MM.1S (cell line): ENCODE data around the gene NRXN3.

Source experiments
- DNase-seq: peaks from one replicate; pipeline ENCODE4 v3.0.0-alpha.2; 2015
- H2AFZ ChIP-seq: fragments of 300-600 bp; sonication (generic); 2 replicates; pipeline ENCODE4 v1.6.0; 2016; ENCODE audit warnings: antibody characterized with exemption, low read length
- H3F3A ChIP-seq: fragments of 300-600 bp; sonication (generic); 2 replicates; pipeline ENCODE4 v1.6.1; 2016; ENCODE audit warnings: mild to moderate bottlenecking, antibody characterized with exemption, low read length, moderate library complexity, mixed read lengths; ENCODE audit not compliant: insufficient read depth
- H3K27ac ChIP-seq: fragments of 300-600 bp; sonication (generic); 2 replicates; pipeline ENCODE4 v1.5.1; 2016; ENCODE audit warnings: mild to moderate bottlenecking, low read length
- H3K27me3 ChIP-seq: fragments of 300-600 bp; sonication (generic); replicated peaks from 2 replicates; pipeline ENCODE4 v1.6.0; 2016; ENCODE audit warnings: low read length; ENCODE audit not compliant: insufficient read depth
- H3K36me3 ChIP-seq: fragments of 300-600 bp; sonication (generic); replicated peaks from 2 replicates; pipeline ENCODE4 v1.6.1; 2016; ENCODE audit warnings: mild to moderate bottlenecking, low read length, mixed read lengths; ENCODE audit not compliant: insufficient read depth
- H3K4me1 ChIP-seq: fragments of 300-600 bp; sonication (generic); 2 replicates; pipeline ENCODE4 v1.6.1; 2016; ENCODE audit warnings: low read length, mixed read lengths
- H3K4me2 ChIP-seq: fragments of 300-600 bp; sonication (generic); 2 replicates; pipeline ENCODE4 v1.6.0; 2016; ENCODE audit warnings: low read depth, low read length
- H3K4me3 ChIP-seq: fragments of 300-600 bp; sonication (generic); 2 replicates; pipeline ENCODE4 v1.5.1; 2016; ENCODE audit warnings: low read length, mixed read lengths
- H3K79me2 ChIP-seq: fragments of 300-600 bp; sonication (generic); 2 replicates; pipeline ENCODE4 v1.6.1; 2016; ENCODE audit warnings: mixed run types, low read length, mixed read lengths
- H3K9ac ChIP-seq: fragments of 300-600 bp; sonication (generic); 2 replicates; pipeline ENCODE4 v1.6.1; 2016; ENCODE audit warnings: low read length, mixed read lengths
- H3K9me2 ChIP-seq: fragments of 300-600 bp; sonication (generic); replicated peaks from 2 replicates; pipeline ENCODE4 v1.6.1; 2016; ENCODE audit warnings: mild to moderate bottlenecking, low read length, mixed read lengths; ENCODE audit not compliant: insufficient read depth
- H3K9me3 ChIP-seq: fragments of 300-600 bp; sonication (generic); replicated peaks from 2 replicates; pipeline ENCODE4 v1.6.1; 2016; ENCODE audit warnings: mild to moderate bottlenecking, low read length, mixed read lengths; ENCODE audit not compliant: insufficient read depth
- H4K20me1 ChIP-seq: fragments of 300-600 bp; sonication (generic); 2 replicates; pipeline ENCODE4 v1.6.1; 2016; ENCODE audit warnings: mild to moderate bottlenecking, low read length, moderate library complexity, mixed read lengths; ENCODE audit not compliant: insufficient read depth
- EZH2 ChIP-seq: fragments of 300-600 bp; sonication (generic); optimal IDR thresholded peaks from 2 replicates; pipeline ENCODE3; 2017; ENCODE audit warnings: low read depth, mild to moderate bottlenecking, antibody characterized with exemption, low read length, mixed read lengths
- EZH2phosphoT487 ChIP-seq: fragments of 300-600 bp; sonication (generic); IDR thresholded peaks from 2 replicates; pipeline ENCODE4 v1.6.1; 2018; ENCODE audit warnings: antibody characterized with exemption, low read length
- TF ChIP-seq, protein P1 (sequence below): fragments of 300-600 bp; sonication (generic); IDR thresholded peaks from 2 replicates; pipeline ENCODE4 v1.5.1; 2016; ENCODE audit warnings: antibody characterized with exemption, low read length, mixed read lengths

The NRXN3 gene

GRCh38 chr14:79150226-79150625 is 980.1 kb downstream of the NRXN3 start:
- Histone ChIP-seq H3K9ac (no peak overlapping the region), H3K27ac (no peak overlapping the region), H2AFZ (no peak overlapping the region), H3K4me3 (no peak overlapping the region), H3K4me2 (no peak overlapping the region), H3K36me3 (no peaks in the 10 kb centered on the region), H3K4me1 (no peaks in the 10 kb centered on the region), H3K9me3 (no peaks in the 10 kb centered on the region), H4K20me1 (no peaks in the 10 kb centered on the region), H3F3A (no peaks in the 10 kb centered on the region), H3K9me2 (no peaks in the 10 kb centered on the region), H3K79me2 (no peaks in the 10 kb centered on the region), H3K27me3 (no peaks in the 10 kb centered on the region)
- no peak for DNase-seq
- TF ChIP-seq EZH2phosphoT487, result no peak
- TF ChIP-seq, protein P1, sequence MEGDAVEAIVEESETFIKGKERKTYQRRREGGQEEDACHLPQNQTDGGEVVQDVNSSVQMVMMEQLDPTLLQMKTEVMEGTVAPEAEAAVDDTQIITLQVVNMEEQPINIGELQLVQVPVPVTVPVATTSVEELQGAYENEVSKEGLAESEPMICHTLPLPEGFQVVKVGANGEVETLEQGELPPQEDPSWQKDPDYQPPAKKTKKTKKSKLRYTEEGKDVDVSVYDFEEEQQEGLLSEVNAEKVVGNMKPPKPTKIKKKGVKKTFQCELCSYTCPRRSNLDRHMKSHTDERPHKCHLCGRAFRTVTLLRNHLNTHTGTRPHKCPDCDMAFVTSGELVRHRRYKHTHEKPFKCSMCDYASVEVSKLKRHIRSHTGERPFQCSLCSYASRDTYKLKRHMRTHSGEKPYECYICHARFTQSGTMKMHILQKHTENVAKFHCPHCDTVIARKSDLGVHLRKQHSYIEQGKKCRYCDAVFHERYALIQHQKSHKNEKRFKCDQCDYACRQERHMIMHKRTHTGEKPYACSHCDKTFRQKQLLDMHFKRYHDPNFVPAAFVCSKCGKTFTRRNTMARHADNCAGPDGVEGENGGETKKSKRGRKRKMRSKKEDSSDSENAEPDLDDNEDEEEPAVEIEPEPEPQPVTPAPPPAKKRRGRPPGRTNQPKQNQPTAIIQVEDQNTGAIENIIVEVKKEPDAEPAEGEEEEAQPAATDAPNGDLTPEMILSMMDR, result no peak
- no peak for TF ChIP-seq EZH2

DNA sequence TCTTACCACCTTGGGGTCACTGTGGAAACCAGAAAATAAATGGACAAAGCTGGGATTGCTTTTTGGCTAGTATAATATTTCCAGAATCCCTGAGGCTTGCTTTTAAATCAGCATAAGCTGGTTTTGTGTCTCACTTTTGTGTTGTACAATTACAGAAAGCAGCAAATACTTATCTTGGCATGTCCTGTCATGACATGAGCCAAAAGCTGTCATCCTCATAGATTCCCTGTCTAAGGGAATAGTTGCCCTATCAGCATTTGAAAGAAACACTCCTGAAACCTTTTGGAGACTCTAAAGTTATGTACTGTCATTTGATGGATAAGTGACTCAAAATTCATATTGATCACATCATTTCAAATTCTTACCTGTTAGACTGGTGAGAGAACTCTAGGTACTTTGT is 987.2 kb downstream of the NRXN3 start:
- Histone ChIP-seq H3K4me1 (no peaks in the 10 kb centered on the region), H3K9me3 (no peaks in the 10 kb centered on the region), H3K79me2 (no peaks in the 10 kb centered on the region), H3K4me3 (no peak overlapping the region), H3F3A (no peaks in the 10 kb centered on the region), H3K9ac (no peak overlapping the region), H3K9me2 (no peaks in the 10 kb centered on the region), H2AFZ (no peak overlapping the region), H3K36me3 (no peaks in the 10 kb centered on the region), H4K20me1 (no peaks in the 10 kb centered on the region), H3K4me2 (no peak overlapping the region), H3K27ac (no peak overlapping the region), H3K27me3 (no peaks in the 10 kb centered on the region)
- no peak for DNase-seq
- TF ChIP-seq EZH2phosphoT487 (no peak), EZH2 (no peak)
- TF ChIP-seq, protein P1, result no peak

DNA sequence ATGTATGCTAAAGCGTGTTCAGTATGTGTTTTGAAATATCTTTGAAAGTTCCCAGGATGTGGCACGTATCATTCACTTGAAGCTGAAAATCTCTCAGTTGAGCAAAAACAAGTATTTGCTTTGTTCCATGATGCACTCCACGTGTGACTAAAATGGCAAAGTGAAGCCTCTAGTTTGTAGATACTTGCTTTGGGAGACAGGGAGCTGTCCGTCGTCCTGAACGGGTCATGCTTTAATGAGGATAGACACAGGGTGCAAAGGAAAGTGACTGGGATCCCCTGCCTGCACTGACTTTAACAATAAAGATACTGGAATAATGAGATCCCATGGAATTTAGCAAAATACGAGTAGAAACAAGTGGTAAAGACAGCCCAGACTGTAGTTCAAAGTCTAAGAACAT is 991.4 kb downstream of the NRXN3 start:
- TF ChIP-seq, protein P1, result no peak
- no peaks in the 10 kb centered on the region for H3K79me2 ChIP-seq
- H3K36me3 ChIP-seq, result no peaks in the 10 kb centered on the region
- no peak overlapping the region for H2AFZ ChIP-seq
- no peaks in the 10 kb centered on the region for H3K9me3 ChIP-seq
- no peaks in the 10 kb centered on the region for H3F3A ChIP-seq
- H3K9ac ChIP-seq, result no peak overlapping the region
- no peaks in the 10 kb centered on the region for H4K20me1 ChIP-seq
- no peak overlapping the region for H3K27ac ChIP-seq
- DNase-seq, result no peak
- H3K4me2 ChIP-seq, result no peak overlapping the region
- H3K4me3 ChIP-seq, result no peak overlapping the region
- H3K4me1 ChIP-seq, result no peaks in the 10 kb centered on the region
- H3K27me3 ChIP-seq, result no peaks in the 10 kb centered on the region
- no peaks in the 10 kb centered on the region for H3K9me2 ChIP-seq

DNA sequence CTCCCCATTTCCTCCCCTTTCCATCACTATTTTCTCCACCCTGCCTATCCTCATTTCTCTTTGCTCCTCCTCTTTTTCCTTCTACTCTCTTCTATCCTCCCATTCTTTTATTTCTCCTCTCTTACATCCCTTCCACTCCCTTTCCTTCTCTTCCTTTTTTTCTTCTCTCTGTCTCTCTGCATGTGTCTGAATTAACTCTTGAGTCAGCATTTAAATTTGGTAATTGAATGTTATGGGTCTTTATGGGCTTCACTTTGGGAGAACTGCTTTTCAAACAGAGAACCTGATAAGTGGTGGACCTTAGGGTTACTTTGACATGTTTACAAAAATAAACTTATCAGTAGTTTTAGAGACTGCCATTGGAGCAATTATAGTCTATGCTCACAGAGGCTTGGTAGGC is 992.7 kb downstream of the NRXN3 start:
- TF ChIP-seq, protein P1, result no peak
- TF ChIP-seq EZH2 (no peak), EZH2phosphoT487 (no peak)
- Histone ChIP-seq H3K9ac (no peak overlapping the region), H3F3A (no peaks in the 10 kb centered on the region), H3K27ac (no peak overlapping the region), H3K36me3 (no peaks in the 10 kb centered on the region), H3K9me3 (no peaks in the 10 kb centered on the region), H3K4me2 (no peak overlapping the region), H2AFZ (no peak overlapping the region), H3K4me1 (no peaks in the 10 kb centered on the region), H3K27me3 (no peaks in the 10 kb centered on the region), H4K20me1 (no peaks in the 10 kb centered on the region), H3K79me2 (no peaks in the 10 kb centered on the region), H3K9me2 (no peaks in the 10 kb centered on the region), H3K4me3 (no peak overlapping the region)
- DNase-seq, result no peak
